Pons (tissue), 1 donor: ENCODE measurements around the gene OCSTAMP.

Experiments
- DNase-seq: peaks from one replicate; pipeline ENCODE4 v3.0.0-alpha.2; 2016; ENCODE audit warnings: low spot score

The OCSTAMP gene

DNA sequence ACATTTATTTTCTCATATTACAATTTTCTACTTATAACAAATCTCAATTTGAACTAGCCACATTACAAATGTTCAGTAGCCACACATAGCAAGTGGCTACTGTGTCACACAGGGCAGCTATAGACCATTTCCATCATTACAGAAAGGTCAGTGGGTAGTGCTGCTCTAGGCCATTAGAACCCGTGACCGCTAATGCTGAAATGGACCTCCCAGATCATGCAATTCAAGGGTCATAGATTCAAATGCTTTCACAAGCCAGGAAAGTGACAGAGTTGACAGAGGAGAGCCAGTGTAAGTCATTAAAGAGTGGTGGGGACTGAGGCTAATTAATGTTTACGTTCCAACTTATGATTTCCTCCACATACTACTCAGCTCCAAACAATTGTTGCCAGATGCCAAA, 3.5 kb upstream of the OCSTAMP start:
- DNase-seq = no peak

DNA sequence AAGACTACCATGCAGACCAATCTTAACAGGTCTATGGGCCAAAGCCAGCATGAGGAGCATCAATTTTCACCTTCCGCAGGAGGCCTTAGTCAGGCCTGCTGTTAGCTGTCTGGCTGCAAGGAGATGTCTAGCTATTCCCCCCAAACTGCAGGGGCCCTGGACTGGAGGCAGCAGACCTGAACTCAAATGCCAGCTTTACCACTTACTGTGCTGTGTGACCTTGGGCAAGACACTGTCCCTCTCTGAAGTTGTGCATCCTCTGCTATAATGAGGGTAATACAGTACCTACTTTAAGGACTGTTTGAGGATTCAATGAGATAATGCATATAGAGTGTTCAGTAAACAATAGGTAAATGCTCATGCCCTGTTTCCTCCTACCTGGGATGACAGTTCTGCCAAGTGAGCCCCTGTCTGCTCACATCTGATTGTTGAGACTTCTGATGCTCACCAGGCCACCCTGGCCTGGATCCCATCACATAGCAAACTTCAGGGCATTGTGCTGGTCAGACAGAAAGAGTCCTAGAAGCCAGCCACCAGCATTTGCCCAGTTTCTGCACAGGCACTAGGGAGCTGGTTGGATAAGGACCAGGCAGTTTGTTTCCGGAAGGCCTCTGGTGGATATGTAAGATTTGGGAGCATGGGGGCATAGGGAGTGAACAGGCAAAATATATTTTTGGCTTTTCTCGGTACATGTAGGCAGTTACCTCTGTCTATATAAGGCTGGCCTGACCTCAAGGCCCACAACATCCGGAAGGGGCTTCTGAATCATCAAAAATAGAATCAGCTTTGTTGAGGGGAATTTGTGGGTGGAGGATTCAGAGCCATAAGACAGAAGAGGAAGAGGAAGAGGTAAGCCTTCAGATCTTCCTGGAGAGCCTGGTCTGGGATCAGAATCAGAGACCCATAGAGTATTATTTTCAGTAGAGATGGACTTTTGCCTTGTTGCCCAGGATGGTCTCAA, 2.3 kb upstream of the OCSTAMP start:
- DNase-seq = no peak

DNA sequence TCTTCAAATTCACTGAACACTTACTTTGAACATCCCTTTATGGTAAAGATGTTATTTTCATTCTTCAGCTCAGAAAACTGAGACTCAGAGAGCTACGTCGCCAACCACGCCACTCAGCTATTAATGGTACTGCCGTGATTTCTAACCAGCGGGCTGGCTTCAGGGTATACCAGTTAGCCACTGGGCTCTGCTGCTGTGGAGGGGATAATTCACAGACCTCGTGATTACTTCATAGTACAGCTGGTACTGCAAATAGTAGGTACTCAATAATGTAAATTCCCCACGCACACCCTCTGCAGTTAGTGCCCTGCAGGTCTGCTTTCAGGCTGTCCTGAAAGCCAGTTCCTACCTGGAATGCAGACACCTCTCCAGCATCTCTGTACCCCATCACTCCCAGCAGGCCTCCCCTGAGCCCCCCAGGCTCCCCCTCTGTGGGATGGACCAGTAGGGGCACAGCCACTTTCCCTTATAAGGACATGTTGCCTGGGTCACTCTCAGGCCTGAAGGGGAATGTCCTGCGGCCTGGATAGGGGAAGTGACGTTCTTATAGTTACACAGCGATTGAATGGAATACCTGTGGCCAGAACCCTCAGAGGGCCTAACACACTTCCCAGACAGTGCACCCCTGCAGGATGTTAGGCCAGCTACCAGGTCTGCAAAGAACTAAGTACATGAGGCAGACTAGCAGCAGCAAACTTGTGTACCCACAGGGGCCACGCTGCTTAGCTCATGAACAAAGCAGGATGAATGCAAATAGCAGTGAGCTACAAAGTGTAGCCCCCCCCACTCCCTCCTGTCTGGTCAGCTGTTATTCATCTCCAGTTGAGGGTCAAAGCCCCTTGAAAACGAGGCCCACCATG, 1.3 kb upstream of the OCSTAMP start:
- DNase-seq = no peak

DNA sequence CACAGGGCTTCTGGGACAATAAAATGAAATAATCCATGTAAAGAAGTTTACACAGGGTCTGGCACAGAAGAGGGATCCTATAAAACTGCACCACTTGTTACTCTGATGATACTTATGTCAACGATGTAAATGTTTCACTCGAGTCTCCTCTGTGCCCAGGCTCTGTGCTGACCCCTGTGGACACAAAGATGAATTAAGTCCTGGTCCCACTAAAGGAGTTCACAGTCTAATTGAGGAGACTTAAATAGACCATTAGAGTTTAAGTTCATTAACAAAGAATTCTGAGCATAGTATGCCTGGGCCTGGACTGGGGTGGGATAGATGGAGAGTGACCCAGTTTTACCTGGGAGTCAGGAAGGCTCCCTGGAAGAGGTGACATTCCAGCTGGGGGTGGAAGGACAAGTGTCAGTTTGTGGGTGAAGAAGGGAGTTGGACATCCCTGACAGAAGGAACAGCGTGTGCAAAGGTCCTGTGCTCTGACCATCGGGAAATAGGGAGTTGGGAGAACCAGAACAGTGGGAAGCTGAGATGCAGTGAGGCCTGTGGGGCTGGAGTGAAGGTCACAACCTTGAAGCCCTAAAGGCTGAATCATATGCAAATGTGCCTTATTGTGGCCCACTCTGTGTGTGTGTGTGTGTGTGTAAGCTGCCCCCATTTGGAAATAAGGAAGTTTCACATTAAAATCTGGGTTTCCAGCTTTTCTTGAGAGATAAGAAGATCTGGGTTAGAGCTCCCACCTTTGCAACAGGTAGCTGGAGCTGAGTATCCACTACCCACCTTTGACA, 1.1 kb downstream of the OCSTAMP start:
- DNase-seq = no peak

DNA sequence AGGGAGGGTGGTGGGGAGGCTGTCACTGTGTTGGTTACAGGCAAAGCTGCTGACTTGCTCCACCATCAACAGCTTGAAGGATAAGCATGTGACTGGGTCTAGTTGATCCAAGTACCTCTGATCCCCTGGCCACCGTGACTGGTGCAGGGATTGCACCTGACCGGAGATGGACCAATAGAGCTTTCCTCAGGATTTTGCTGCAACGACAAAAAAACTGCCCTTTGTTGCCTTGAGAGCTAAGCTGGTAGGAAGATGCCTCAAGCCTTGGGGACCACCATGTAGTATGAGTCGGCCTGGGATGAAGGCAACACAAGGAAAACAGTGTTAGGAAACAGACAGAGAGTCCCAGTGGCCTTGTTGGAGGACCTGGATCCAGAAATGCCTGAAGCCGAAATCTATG, 1.8 kb downstream of the OCSTAMP start:
- DNase-seq = no peak

DNA sequence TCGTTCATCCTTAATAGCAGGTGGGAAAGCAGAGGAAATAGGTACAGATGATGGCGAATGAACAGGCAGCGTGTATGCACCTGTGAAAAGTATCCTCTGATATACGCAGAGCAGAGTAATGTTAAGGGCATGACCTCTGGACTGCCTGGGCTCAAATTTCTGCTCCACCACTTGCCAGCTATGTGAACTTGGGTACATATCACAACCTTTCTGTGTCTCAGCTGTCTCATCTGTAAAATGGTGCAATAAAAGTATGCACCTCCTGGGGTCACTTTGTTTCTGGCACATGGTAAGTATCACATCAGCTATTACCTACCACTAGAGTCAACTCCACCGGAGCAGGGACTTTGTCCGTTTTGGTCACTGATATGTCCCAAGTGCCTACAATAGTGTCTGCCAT, 2.5 kb downstream of the OCSTAMP start:
- no peak for DNase-seq

DNA sequence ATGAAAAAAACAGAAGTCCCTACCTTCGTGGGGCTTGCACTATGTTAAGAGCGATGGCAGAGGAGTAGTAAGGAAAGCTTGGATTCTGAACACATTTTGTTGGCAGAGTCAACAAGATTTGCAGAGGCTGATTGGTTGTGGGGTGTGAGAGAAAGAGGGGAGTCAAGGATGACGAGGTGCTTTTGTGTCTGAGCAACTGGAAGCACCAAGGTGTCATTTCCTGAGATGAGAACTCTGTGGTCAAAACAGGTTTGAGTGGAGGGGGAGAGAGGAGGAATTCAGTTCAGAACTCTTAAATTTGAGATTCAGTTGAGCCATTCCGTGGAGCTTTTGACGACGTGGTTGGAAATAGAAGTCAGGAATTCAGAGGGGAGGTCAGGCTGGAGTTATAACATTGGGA, 3.5 kb downstream of the OCSTAMP start:
- no peak for DNase-seq

DNA sequence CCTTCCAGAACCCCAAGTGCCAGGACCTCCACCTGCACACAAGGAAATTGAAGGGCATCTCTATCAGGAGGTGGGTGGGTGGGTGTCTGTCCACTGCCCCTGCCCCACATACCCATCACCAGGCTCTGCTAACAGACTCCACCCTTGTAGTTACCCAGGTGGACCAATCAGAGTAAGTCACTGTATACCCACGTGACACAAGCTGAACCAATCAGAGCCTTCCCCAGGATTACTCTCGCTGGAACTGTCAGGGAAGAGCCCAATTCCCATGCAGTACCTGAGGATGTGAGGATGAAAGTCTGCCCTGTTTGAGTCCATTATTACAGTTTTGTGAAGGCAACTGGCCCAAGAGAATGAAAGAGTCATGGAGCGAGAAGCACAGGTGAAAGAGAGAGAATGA, 4.2 kb downstream of the OCSTAMP start:
- DNase-seq = no peak

DNA sequence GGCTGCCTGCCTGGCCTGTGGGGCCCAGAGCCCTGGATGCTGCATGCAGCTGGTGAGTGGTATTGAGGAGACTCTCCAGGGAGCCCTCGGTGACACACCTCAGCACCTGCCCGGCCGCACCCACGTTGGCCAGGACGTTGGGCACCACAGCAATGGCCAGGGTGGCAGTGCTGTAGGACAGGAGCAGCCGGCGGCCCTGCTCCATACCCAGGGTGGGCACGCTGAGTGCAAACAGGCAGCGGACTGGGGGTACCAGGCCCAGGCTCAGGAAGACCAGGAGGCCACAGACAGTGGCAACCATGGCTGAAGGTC, 4.7 kb downstream of the OCSTAMP start:
- DNase-seq = no peak

DNA sequence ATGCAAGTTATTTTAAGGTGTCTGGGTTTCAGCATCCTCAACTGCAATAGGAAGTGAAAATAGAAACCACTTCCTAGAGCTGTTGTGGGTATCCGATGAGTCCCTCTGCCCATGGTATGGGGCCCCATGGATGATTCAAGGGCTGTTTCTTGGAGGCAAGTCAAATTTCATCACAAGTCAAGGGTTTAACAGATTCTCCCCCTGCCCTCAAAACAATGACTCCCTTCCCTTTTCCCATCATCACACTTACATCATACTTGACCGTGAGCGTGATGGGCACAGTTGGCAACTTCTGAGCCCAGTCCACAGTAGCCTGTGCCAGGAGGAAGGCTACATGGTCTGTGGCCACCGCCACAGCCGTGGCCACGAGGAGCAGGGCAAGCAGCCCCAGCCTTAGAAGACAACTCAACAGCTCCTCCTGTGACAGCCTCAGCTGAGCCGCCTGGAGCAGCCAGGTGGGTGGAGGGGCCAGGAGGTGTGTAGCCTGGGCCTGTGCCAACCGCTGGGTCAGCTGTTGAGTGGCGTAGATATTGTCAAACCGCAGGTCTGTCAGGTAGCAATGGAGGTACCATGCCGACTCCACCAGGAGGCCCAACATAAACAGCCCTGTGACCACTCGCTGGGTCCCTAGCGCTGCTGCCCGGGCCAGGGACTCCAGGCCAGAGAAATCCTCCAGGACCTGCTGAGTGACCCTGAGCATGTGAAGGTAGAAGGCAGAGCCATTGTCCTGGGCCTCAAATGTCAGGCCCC, 5.2 kb downstream of the OCSTAMP start:
- peak; percentile 70 for DNase-seq

DNA sequence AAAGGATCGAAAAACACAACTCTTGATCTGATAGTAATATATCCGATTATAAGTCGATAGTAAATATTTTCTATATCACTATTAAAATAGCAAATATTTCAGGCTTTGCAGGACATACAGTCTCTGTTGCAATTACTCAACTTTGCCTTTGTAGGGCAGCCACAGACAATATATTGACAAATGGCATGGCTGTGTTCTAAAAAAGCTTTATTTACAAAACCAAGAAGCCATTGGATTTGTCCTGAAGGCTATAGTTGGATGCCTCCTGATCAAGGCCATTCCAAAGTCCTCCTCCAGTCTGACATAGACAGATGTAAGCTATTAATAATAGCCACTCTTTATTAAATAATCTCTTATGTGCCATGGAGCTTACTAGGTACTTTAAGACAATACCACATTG, 5.9 kb downstream of the OCSTAMP start:
- peak; percentile 39 for DNase-seq

DNA sequence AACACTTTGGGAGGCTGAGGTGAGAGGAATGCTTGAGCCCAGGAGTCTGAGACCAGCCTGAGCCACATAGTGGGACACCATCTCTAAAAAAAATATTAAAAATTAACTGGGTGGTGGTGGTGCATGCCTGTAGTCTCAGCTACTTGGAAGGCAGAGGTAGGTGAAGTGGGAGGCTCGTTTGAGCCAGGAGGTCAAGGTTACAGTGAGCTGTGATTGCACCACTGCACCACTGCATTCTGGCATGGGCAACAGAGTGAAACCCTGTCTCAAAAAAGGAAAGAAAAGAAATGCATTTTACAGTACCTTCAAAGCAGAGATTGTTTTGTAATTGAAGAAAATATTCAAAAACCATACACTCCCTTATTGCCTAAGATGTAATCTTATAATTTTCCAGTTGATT, 6.5 kb downstream of the OCSTAMP start:
- DNase-seq = no peak

DNA sequence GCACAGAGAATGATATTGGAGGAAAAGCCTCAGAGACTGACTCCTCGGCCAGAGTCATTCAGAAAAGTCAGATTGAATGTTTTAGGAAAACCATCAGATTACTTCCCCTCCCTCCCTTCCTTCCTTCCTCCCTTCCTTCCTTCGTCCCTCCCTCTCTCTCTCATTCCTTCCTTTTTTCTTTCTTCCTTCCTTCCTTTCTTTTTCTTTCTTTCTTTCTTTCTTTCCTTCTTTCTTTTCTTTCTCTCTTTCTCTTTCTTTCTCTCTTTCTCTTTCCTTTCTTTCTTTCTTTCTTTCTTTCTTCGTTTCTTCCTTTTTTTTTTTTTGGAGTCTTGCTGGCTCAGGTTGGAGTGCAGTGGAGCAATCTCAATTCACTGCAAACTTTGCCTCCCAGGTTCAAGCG, 7.4 kb downstream of the OCSTAMP start:
- DNase-seq = no peak

DNA sequence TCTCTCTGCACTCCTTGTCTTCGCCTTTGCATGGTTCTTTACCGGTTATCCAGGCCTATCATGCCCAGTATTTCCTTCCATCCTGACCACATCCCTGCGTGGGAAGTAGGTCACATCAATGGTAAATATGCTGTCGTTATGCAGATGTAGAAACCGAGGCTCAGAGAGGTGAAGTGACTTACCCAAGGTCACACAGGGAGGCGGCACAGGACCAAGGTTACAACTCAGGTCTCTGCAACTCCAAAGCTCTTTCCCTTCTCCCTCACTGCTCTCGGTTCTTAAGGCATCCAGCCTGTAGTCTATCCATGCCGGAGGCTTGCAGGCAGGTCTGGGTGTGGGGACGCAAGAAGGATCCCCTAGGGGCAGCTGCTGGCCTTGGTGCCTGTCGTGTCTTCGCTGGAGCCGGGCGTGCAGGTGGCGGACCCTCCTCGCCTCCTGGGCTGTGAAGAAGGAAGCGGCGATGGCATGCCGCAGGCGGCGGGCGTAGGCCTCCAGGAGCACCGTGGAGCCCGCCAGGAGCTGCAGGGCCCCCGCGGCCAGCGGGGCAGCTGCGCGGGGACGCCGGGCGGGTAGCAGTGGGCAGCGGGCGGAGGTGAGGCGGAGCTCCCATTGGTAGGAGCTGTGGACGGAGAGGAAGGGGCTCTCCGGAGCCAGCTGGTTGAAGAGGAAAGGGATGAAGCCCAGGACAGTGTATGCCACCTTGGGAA, 9.1 kb downstream of the OCSTAMP start:
- DNase-seq = no peak

DNA sequence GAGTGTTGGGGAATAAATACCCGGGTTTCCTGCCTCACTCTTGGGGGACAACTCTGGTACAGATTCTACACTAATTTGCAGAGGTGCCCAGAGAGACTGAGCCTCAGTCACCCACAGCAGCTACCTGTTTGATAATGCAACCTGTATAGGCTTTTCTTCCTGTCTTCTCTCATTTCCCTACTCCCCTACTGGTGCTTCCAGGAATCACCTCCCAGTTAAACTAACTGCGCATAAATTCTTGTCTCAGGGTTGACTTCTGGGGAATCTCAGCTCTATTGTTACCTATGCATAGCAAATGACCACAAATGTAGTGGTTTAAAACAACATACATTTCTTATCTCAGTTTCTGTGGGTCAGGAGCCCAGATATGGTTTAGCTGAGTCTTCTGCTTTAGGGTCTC, 11.3 kb downstream of the OCSTAMP start:
- DNase-seq = no peak

DNA sequence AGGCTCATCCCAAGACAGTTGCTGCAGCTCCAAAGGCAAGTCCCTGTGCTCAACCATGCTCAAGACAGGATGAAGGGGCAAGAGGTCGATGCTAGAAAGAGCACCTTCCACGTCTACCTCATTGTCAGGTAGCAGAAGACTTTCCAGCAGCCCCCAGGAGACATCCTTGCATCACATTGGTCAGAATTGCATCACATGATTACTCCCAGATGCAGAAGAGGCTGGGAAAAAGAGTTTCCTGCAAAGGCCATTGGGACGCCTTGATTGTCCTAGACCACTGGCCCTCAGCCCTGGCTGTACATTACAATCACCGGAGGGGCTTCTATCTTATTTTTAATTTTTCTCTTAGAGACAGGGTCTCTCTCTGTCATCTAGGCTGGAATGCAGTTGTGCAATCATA, 19.8 kb downstream of the OCSTAMP start:
- no peak for DNase-seq

DNA sequence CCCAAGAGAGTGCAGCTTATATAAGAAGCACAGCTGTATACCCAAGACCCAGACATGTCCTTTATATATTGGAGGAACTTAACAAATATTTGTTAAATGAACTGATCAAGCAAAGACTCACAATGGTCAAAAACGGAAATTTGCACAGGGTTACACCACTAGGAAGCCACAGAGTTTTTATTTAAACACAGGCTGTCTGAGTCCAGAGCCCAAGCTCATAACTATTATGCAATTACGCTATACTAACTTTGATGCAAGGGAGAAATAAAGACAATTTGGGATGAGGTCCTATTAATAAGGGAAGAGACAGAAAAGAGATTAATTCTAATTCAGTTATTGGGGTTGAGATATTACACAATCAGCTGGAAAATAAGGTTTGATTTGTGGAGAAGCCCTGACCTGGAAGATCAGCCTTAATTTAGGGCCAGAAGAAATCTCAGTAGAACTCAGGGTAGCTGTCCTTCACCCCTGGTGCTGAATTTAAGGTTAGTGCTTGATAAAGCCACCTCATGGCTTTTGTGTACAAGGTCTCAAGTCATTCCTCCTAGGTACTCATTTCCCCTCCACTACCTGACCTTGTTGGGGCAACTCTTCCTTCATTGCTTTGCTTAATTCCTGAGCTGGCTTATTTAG, 26.6 kb downstream of the OCSTAMP start:
- DNase-seq = no peak

DNA sequence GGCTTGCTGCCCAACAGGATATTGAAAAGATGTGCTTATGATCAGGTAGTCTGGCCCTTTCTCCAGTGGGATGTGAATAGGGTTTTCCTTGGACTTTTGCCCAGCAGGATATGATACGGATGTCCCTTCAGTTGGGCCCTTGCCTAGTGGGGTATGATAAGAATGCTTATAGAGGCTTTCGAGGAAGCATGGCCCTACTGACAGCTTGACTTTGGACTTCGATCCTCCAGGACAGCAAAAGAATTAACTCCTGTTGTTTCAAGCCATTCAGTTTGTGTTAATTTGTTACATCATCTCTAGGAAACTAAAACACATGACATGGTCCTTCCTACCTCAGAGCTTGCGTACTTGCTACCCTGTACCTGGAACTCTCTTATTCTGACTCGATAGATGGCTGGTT, 27.3 kb downstream of the OCSTAMP start:
- DNase-seq = no peak

DNA sequence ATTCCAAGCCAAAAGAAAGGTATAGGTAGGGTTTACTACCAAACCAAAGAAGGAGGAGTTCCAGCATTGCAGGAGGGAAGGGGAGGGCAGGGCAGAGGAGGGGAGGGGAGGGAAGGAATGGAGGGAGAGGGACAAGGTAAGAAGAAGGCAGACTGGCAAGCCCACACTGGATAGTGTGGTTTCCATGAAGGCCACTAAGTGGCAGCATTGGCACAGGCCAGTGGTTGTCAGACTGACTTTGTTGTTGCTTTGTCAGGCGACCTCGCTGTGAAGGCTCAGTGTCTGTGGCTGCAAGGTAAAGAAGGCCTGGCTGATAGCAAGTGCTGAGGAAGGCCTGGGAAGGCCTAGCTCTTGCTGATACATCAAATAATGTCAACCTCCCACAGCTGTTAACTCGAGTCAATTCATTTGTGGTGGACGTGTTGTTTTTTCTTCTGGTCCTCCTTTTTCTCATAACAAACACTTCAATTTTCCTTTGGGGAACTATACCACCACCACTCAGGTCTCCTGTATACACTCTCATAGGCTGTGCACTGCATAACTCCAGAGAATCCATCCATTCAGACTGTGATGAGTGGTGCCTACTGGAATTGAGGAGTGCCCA, 29.4 kb downstream of the OCSTAMP start:
- DNase-seq = peak; percentile 67

DNA sequence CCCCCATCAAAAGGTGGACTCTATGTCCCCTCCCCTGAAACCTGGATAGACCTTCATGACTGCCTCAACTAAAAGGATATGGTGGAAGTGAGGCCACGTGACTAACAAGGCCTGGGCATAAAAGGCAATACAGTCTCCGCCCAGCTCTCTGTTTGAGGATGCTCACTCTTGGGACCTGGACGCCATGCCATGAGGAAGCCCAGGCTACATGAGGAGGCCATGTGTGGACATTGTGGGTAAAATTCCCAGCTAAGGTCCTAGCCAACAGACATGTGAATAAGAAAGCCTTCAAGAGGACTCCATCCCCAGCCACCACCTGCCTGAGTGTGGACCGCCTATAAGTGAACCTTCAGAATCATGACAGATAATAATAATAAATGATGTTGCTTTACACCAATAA, 29.9 kb downstream of the OCSTAMP start:
- DNase-seq = no peak
